Fibroblast of pulmonary artery (primary cell): ENCODE measurements around the gene REX1BD.
A peak's percentile ranks its signal among the peaks of the same experiment; 100 is the strongest.

Source experiments
- DNase-seq: peaks from one replicate; pipeline ENCODE4 v3.0.0-alpha.2; 2010; ENCODE audit warnings: low read depth
- H3K4me3 ChIP-seq: replicated peaks from 2 replicates; pipeline ENCODE4 v1.5.1; 2011; ENCODE audit warnings: low read depth, mild to moderate bottlenecking, control low read depth, low read length, moderate library complexity
- TF ChIP-seq, protein P1 (sequence below): IDR thresholded peaks from 2 replicates; pipeline ENCODE4 v1.5.1; 2011; ENCODE audit warnings: mild to moderate bottlenecking, control low read depth, low read length, inconsistent platforms; ENCODE audit errors: missing control alignments

REX1BD gene

DNA sequence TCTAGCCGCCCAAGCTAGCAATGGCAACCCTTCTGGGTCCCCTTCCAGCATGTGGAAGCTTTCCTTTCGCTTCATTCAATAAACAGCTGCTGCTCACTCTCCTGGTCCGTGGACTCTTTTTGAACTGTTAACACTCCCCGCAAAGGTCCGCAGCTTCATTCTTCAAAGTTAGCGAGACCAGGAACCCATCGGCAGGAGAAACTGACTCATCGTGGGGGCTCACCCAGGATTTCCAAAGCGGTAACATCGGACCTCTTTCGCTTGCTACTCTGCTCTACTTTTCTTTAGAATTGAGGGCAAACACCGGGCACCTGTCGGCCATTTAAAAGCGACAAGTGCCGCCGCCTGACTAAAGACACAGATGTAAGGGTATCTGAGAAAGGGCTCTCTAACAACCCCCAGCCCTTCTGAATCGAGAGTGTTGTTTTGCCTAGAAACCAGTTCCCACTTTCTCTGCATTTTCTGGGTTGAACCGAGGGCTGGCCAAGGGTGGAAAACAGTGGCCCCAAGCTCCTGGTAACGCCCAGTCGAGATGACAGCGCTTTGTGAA lies 11.2 kb upstream of the REX1BD start:
- no peak overlapping the region for H3K4me3 ChIP-seq
- TF ChIP-seq, protein P1, sequence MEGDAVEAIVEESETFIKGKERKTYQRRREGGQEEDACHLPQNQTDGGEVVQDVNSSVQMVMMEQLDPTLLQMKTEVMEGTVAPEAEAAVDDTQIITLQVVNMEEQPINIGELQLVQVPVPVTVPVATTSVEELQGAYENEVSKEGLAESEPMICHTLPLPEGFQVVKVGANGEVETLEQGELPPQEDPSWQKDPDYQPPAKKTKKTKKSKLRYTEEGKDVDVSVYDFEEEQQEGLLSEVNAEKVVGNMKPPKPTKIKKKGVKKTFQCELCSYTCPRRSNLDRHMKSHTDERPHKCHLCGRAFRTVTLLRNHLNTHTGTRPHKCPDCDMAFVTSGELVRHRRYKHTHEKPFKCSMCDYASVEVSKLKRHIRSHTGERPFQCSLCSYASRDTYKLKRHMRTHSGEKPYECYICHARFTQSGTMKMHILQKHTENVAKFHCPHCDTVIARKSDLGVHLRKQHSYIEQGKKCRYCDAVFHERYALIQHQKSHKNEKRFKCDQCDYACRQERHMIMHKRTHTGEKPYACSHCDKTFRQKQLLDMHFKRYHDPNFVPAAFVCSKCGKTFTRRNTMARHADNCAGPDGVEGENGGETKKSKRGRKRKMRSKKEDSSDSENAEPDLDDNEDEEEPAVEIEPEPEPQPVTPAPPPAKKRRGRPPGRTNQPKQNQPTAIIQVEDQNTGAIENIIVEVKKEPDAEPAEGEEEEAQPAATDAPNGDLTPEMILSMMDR, result no peak
- DNase-seq, result no peak

DNA sequence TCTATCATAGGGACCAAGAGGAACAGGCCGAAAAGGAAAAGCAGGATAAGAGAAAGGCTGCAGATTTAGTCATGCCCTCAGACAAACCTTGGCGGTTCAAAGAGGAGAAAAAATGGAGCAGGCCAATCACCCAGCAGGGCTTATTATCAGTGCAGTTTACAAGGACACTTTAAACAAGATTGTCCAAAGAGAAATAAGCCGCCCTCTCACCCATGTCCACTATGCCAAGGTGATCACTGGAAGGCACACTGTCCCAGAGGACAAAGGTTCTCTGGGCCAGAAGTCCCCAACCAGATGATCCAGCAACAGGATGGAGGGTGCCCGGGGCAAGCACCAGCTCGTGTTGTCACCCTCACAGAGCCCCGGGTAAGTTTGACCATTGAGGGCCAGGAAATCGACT lies 8.3 kb upstream of the REX1BD start:
- no peak overlapping the region for H3K4me3 ChIP-seq
- no peak for DNase-seq
- TF ChIP-seq, protein P1, result no peak

DNA sequence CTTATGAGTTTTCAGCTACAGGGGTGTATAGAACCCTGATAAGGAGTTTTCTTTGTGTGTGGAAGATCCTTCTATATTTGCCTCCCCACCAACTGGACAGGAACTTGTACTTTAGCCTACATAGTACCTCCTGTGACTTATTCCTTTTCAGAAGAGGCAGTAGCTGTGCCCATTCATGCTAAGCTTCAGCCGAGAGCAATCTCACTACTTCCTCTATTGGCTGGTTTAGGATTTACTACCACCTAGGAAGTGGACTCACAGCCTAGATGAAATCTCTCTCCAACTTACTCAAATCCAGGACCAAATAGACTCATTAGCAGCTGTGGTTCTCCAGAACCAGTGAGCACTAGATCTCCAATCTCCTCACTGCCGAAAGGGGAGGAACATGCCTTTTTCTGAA lies 2.3 kb upstream of the REX1BD start:
- TF ChIP-seq, protein P1, result peak; percentile 9
- H3K4me3 ChIP-seq, result no peak overlapping the region
- DNase-seq, result no peak

DNA sequence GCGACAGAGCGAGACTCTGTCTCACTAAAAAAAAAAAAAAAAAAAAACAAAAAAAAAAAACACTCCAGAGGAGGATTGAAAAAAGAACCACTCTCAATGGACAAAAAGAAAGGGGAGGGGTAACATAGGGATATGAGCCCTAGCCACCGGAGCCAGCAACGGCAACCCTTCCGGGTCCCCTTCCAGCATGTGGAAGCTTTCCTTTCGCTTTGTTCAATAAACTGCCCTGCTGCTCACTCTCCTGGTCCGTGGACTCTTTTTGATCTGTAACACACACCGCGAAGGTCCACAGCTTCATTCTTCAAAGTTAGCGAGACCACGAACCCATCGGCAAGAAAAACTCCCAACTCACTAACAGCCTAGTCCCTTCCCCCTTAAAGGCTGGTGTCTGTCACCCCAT lies 1.0 kb upstream of the REX1BD start:
- DNase-seq, result no peak
- H3K4me3 ChIP-seq, result no peak overlapping the region
- TF ChIP-seq, protein P1, result no peak

DNA sequence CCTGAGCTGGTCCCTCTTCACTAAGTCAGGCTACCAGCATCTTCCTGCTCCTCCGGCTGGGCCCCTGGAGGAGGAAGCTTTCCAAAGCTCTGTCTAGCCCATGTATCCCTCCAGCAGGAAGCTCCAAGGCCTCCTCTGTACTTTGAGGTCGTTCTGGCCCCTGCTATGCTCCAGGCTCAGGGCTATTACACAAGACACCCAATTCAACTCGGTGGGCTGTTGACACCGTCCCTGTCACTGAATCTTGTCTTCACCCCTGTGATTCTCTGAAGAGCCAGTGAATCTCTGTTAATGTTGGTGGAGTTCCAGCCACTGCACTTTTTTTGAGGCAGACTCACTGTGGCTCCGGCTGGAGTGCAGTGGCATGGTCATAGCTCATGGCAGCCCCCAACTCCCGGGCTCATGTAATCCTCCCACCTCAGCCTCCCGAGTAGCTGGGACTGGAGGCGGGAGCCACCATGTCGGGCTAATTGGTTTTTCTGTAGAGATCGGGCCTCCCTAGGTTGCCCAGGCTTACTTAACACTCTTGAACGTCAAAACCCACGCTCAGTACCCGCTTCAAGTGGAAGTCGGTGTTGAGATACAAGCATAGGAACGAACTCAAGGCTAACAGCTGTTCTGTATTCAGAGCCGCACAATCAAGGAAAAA lies 512 bp upstream of the REX1BD start:
- no peak for DNase-seq
- TF ChIP-seq, protein P1, result no peak
- peak overlapping the region; percentile 67 for H3K4me3 ChIP-seq

DNA sequence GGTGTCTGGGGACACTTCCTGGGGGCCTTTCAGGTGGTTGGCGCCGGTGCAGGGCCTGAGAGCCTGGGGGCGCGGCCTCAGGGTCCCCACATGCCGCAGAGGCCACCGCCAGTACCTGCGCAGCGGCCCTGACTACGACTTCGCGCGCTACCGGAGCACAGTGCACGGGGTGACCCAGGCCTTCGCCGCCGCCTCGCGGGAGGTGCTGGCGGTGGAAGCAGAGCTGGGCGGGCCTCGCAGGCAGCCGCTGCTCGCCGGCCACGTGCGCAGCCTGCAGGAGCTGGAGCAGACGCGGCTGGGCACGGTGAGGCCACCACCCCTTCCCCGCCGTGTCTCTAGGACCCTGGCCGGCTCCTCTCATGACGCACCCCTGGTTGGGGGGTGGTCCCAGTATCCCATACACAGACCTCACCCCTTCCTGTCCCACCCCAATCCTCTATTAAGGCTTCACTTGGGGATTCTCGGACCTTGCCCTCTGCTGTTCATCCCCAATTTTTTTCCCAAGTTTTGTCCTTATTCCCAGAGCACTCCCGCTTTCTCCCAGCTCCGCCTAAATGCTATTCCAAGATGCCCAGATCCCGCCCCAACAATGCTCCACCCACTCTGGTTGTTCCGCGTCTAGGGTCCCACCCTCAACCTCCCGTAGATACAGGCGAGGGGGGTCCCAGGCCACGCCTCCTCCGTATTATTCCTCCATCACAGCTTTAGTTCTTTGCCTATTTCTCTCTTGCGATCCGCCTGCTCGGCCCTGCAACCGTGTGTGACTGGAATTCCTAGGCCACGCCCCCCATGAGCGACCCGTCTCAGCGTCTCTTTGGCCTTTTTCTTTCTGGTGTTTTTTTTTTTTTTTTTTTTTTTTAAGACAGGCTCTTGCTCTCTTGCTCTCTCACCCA lies 1.0 kb downstream of the REX1BD start:
- TF ChIP-seq, protein P1, result no peak
- H3K4me3 ChIP-seq, result peak overlapping the region; percentile 67
- peak; percentile 66 for DNase-seq
